HG02884 (cell line): ENCODE data around the gene NSUN4.
"Not testable (repeated sequence)": the region's sequence is repeated elsewhere in the genome, so short reads cannot be mapped to it uniquely, and the experiment has no call there.

Experiments used
- ATAC-seq: cut with Tn5 transposase; IDR thresholded peaks from one replicate; pipeline ENCODE4 v1.9.1; 2021; ENCODE audit warnings: mild to moderate bottlenecking, moderate library complexity; ENCODE audit not compliant: unreplicated experiment

The NSUN4 gene

GRCh38 chr1:46325285-46326076 lies 15.1 kb upstream of the NSUN4 start:
- not testable (repeated sequence) for ATAC-seq

GRCh38 chr1:46328182-46328581 lies 12.4 kb upstream of the NSUN4 start:
- not testable (repeated sequence) for ATAC-seq

GRCh38 chr1:46329807-46330206 lies 10.8 kb upstream of the NSUN4 start:
- not testable (repeated sequence) for ATAC-seq

GRCh38 chr1:46330381-46330780 lies 10.2 kb upstream of the NSUN4 start:
- not testable (repeated sequence) for ATAC-seq

GRCh38 chr1:46331786-46332540 lies 8.6 kb upstream of the NSUN4 start:
- not testable (repeated sequence) for ATAC-seq

GRCh38 chr1:46333300-46334029 lies 7.1 kb upstream of the NSUN4 start:
- ATAC-seq = no peak

- no peak for ATAC-seq
Observed at GRCh38 chr1:46334030-46334384, 6.6 kb upstream of the NSUN4 start.

GRCh38 chr1:46335081-46335480 lies 5.5 kb upstream of the NSUN4 start:
- no peak for ATAC-seq

- ATAC-seq = not testable (repeated sequence)
Observed at GRCh38 chr1:46337409-46337808, 3.2 kb upstream of the NSUN4 start.

GRCh38 chr1:46341222-46342083 lies 846 bp downstream of the NSUN4 start:
- ATAC-seq = no peak

GRCh38 chr1:46342084-46342656 lies 1.6 kb downstream of the NSUN4 start:
- no peak for ATAC-seq

- no peak for ATAC-seq
Observed at GRCh38 chr1:46342677-46343350, 2.2 kb downstream of the NSUN4 start.

GRCh38 chr1:46343351-46343695 lies 2.7 kb downstream of the NSUN4 start:
- no peak for ATAC-seq

GRCh38 chr1:46343705-46344104 lies 3.1 kb downstream of the NSUN4 start:
- ATAC-seq = no peak

- no peak for ATAC-seq
Observed at GRCh38 chr1:46344481-46344880, 3.9 kb downstream of the NSUN4 start.

- ATAC-seq = no peak
Observed at GRCh38 chr1:46345281-46345680, 4.7 kb downstream of the NSUN4 start.

GRCh38 chr1:46352363-46352762 lies 11.8 kb downstream of the NSUN4 start:
- ATAC-seq = no peak

- ATAC-seq = not testable (repeated sequence)
Observed at GRCh38 chr1:46355920-46356319, 15.3 kb downstream of the NSUN4 start.

GRCh38 chr1:46362158-46362557 lies 21.6 kb downstream of the NSUN4 start:
- ATAC-seq = no peak

- ATAC-seq = no peak
Observed at GRCh38 chr1:46363121-46363520, 22.5 kb downstream of the NSUN4 start.
